ENCODE results near the gene INAFM2. TPM values are rescaled to one million over a fixed set of nuclear protein-coding genes. Genes with fewer than 3 reads are reported as not detected.
A peak's percentile ranks its signal among the peaks of the same experiment; 100 is the strongest.

Gene INAFM2
- total RNA-seq, 1 experiment from 2014 or later, result 15.5 TPM

GRCh38 chr15:40306371-40306770, 17.1 kb upstream of the INAFM2 start:
- DNase-seq (ENCODE audit: low read depth), result no peak

GRCh38 chr15:40306908-40307307, 16.6 kb upstream of the INAFM2 start:
- DNase-seq (ENCODE audit: low read depth), result no peak

GRCh38 chr15:40307421-40308211, 15.9 kb upstream of the INAFM2 start, which contains the start of gene PLCB2:
PLCB2 (minus strand) TSS chr15:40307935; CDS start chr15:40307672, 263 bp downstream.
- peak; percentile 48 for DNase-seq (ENCODE audit: low read depth)

- DNase-seq (ENCODE audit: low read depth), result no peak
These were observed 14.1 kb upstream of the INAFM2 start for GRCh38 chr15:40309344-40309862.

- DNase-seq (ENCODE audit: low read depth), result peak; percentile 69
These were observed 13.2 kb upstream of the INAFM2 start for GRCh38 chr15:40310001-40310959.

- no peak for DNase-seq (ENCODE audit: low read depth)
These were observed 12.5 kb upstream of the INAFM2 start for GRCh38 chr15:40310993-40311392.

GRCh38 chr15:40312370-40313158, 10.9 kb upstream of the INAFM2 start:
- no peak for DNase-seq (ENCODE audit: low read depth)

GRCh38 chr15:40313531-40314398, 9.7 kb upstream of the INAFM2 start:
- peak; percentile 66 for DNase-seq (ENCODE audit: low read depth)

GRCh38 chr15:40314723-40315276, 8.7 kb upstream of the INAFM2 start:
- peak; percentile 25 for DNase-seq (ENCODE audit: low read depth)

- no peak for DNase-seq (ENCODE audit: low read depth)
These were observed 6.6 kb upstream of the INAFM2 start for GRCh38 chr15:40316931-40317330.

GRCh38 chr15:40317580-40317979, 5.9 kb upstream of the INAFM2 start:
- no peak for DNase-seq (ENCODE audit: low read depth)

GRCh38 chr15:40320409-40320808, 3.1 kb upstream of the INAFM2 start:
- DNase-seq (ENCODE audit: low read depth), result no peak

- DNase-seq (ENCODE audit: low read depth), result peak; percentile 46
These were observed 2.5 kb upstream of the INAFM2 start for GRCh38 chr15:40320931-40321371.

- no peak for DNase-seq (ENCODE audit: low read depth)
These were observed 807 bp upstream of the INAFM2 start for GRCh38 chr15:40322531-40323238.

- DNase-seq (ENCODE audit: low read depth), result peak; percentile 37
These were observed 753 bp downstream of the INAFM2 start for GRCh38 chr15:40323953-40324937.

- no peak for DNase-seq (ENCODE audit: low read depth)
These were observed 1.7 kb downstream of the INAFM2 start for GRCh38 chr15:40325188-40325587.

GRCh38 chr15:40325700-40326099, 2.2 kb downstream of the INAFM2 start:
- no peak for DNase-seq (ENCODE audit: low read depth)

- no peak for DNase-seq (ENCODE audit: low read depth)
These were observed 4.0 kb downstream of the INAFM2 start for GRCh38 chr15:40327457-40327856.
